ENCODE results near the gene MVK. TPM values are rescaled to one million over a fixed set of nuclear protein-coding genes. Genes with fewer than 3 reads are reported as not detected.

Gene MVK
- total RNA-seq (7.2 TPM), polyA plus RNA-seq (10.4 TPM)
- long read RNA-seq, donor 1 = 0 reads
- long read RNA-seq, donor 2 = 0 reads
- long read RNA-seq, donor 3, partial matches to known transcripts = 0 of 7 reads
- long read RNA-seq, donor 3, other reads (novel, unspliced or antisense) = 0 of 7 reads
- long read RNA-seq, donor 4, partial matches to known transcripts = 0 of 3 reads
- long read RNA-seq, donor 4, other reads (novel, unspliced or antisense) = 0 of 3 reads
- long read RNA-seq, donor 5, full-length matches to known transcripts = 8 of 8 reads
- long read RNA-seq, donor 5, partial matches to known transcripts = 0 of 8 reads
- long read RNA-seq, donor 5, other reads (novel, unspliced or antisense) = 0 of 8 reads
- long read RNA-seq, donor 6, partial matches to known transcripts = 0 of 3 reads
- long read RNA-seq, donor 6, other reads (novel, unspliced or antisense) = 0 of 3 reads
- long read RNA-seq, donor 7, partial matches to known transcripts = 0 of 2 reads
- long read RNA-seq, donor 7, other reads (novel, unspliced or antisense) = 0 of 2 reads
- long read RNA-seq, donor 8 = 0 reads
- long read RNA-seq, donor 9, partial matches to known transcripts = 0 of 2 reads
- long read RNA-seq, donor 9, other reads (novel, unspliced or antisense) = 0 of 2 reads
- long read RNA-seq, donor 10, partial matches to known transcripts = 0 of 3 reads
- long read RNA-seq, donor 10, other reads (novel, unspliced or antisense) = 0 of 3 reads

DNA sequence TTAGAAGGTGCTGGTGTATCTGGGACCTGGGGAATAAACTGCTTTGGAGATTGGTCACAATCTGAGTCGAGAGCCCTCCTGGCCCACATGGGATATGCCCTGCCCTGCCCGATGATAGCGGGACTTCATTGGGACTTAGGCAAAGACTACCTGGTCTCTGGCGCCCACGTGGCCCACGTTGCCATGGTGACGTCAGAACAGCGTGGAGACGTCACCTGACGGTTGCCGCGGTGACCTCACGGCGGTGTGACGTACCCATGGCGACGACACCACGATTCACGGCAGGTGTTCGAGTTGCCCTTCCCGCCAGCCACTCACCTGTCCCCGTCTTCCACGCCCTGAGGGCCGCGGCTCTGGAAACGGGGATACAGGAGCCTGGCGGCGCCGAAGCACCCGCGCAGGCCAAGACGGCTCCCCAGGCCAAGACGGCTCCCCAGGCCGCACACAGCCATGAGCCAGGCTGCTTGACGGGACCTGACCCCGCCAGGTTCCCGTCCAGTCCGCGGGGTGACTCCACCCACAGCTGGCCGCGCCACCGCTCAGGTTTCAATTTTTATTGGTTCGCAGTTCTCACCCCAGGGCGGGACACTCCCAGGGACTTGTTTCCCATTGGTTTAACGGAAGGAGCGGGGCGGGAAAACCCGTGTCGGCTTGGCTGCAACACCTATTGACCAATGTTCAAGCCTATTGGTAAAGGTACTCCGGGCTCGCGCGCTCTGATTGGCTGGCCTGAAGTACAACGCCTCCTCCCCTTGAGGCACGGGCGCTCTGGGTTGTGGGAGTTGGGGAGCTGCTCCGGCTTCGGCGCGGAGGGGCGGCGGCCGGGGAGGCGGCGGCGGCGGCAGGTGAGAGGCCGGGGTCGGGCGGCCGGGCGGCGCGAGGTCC lies at the start of gene MVK, which contains the start of gene MMAB:
MVK (plus strand) TSS at position 766 of the 885 bp plus-strand sequence. CDS start 1,029 bp downstream, outside the sequence.
MMAB (minus strand) TSS at position 476 of the 885 bp plus-strand sequence; CDS start at position 452, 24 bp downstream.
- H3K4me3 ChIP-seq (ENCODE audit: low read length in 2 of 2) = peak within 1 kb of the TSS; percentile 63 to 84
- peaks cover 8 to 28% of the 10 kb centered on the region in 2 donors for H3K36me3 ChIP-seq (ENCODE audit: control insufficient read depth in 2 of 2, insufficient read depth in 2 of 2, low read length in 1 of 2)
- H3K27ac ChIP-seq (ENCODE audit: low read depth in 1 of 2, low read length in 1 of 2) = peak within 1 kb of the TSS; percentile 67 to 77
- no peaks in the 10 kb centered on the region for H3K27me3 ChIP-seq (ENCODE audit: control insufficient read depth in 2 of 2, insufficient read depth in 1 of 2, low read length in 1 of 2)
- DNase-seq (ENCODE audit: low read depth in 6 of 9, low spot score in 9 of 9) = peak; percentile 92 to 99 (median 97)
- no peaks in the 10 kb centered on the region for H3K9me3 ChIP-seq (ENCODE audit: control insufficient read depth in 2 of 2, insufficient read depth in 1 of 2, low read length in 1 of 2)
- H3K4me1 ChIP-seq (ENCODE audit: control insufficient read depth in 2 of 2, insufficient read depth in 2 of 2, low read length in 2 of 2) = peaks cover 5 to 13% of the 10 kb centered on the region in 2 donors
- WGBS = 1% methylated on average over 74 of the region's 74 CpGs

DNA sequence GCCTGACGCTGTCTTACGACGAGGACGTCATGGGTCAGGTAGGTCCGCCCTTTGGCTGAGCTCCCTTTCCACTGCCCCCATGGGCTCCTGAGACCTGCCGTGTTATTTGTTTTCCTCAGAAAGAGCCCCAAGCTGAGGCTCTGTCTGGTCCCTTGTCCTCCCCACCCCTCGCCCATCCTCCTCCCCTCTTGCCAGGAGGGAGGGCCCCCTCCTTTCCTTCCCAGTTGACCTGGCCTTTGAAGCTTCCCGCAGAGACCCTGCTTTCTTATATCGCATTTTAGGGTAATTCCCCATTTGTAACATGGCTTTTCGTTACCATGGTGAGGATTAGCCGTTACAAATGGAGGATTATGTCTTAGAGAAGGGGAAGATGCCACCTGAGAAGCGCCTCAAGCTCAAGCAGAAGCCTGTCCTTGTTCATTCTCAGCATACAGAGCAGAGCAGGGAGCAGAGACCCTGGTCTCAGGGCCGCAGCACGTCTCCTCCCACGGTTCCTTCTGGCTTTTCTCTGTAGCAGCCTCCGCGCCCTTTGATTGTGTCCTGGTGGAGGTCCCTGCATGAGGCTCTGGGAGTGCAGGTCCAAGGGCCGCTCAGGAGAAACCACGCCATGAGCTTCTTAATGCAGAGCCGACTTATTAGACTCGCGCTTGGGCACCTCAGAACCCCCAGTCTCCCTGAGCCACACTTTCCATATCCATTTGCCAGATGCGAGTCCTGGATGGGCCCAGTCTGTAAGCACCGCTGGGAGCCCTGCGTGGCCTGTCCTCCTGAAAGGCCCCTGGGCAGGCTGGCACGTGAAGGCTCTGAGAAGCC lies 48.9 kb upstream of the MVK start:
- no peaks in the 10 kb centered on the region for H3K27me3 ChIP-seq (ENCODE audit: control insufficient read depth in 2 of 2, insufficient read depth in 1 of 2, low read length in 1 of 2)
- no peaks in the 10 kb centered on the region for H3K4me1 ChIP-seq (ENCODE audit: control insufficient read depth in 2 of 2, insufficient read depth in 2 of 2, low read length in 2 of 2)
- DNase-seq (ENCODE audit: low read depth in 6 of 9, low spot score in 9 of 9) = no peak
- no peak overlapping the region for H3K27ac ChIP-seq (ENCODE audit: low read depth in 1 of 2, low read length in 1 of 2)
- WGBS = 94% methylated on average over 26 of the region's 26 CpGs
- H3K9me3 ChIP-seq (ENCODE audit: control insufficient read depth in 2 of 2, insufficient read depth in 1 of 2, low read length in 1 of 2) = no peaks in the 10 kb centered on the region
- H3K4me3 ChIP-seq (ENCODE audit: low read length in 2 of 2) = no peak overlapping the region
- peaks cover 55 to 71% of the 10 kb centered on the region in 2 donors for H3K36me3 ChIP-seq (ENCODE audit: control insufficient read depth in 2 of 2, insufficient read depth in 2 of 2, low read length in 1 of 2)

DNA sequence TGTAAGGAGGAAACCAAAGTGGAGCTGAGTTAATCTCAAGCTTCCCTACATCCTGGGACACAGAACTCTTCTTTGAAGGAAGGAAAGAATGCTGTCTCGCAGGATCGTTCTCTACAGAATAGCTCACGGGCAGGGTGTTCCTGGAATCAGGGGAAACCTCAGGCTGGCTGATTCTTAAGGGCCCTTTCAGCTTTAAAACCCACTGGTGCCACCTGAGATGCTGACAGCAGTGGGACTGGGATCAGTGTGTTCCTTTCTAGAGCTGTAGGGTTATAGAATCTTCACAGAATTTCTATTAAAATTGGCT lies 48.4 kb upstream of the MVK start:
- Histone ChIP-seq H3K4me3 (ENCODE audit: low read length in 2 of 2) (no peak overlapping the region), H3K36me3 (ENCODE audit: control insufficient read depth in 2 of 2, insufficient read depth in 2 of 2, low read length in 1 of 2) (peaks cover 54 to 69% of the 10 kb centered on the region in 2 donors), H3K27ac (ENCODE audit: low read depth in 1 of 2, low read length in 1 of 2) (no peak overlapping the region), H3K9me3 (ENCODE audit: control insufficient read depth in 2 of 2, insufficient read depth in 1 of 2, low read length in 1 of 2) (no peaks in the 10 kb centered on the region), H3K4me1 (ENCODE audit: control insufficient read depth in 2 of 2, insufficient read depth in 2 of 2, low read length in 2 of 2) (no peaks in the 10 kb centered on the region), H3K27me3 (ENCODE audit: control insufficient read depth in 2 of 2, insufficient read depth in 1 of 2, low read length in 1 of 2) (no peaks in the 10 kb centered on the region)
- 98% methylated on average over 3 of the region's 3 CpGs for WGBS
- no peak for DNase-seq (ENCODE audit: low read depth in 6 of 9, low spot score in 9 of 9)

DNA sequence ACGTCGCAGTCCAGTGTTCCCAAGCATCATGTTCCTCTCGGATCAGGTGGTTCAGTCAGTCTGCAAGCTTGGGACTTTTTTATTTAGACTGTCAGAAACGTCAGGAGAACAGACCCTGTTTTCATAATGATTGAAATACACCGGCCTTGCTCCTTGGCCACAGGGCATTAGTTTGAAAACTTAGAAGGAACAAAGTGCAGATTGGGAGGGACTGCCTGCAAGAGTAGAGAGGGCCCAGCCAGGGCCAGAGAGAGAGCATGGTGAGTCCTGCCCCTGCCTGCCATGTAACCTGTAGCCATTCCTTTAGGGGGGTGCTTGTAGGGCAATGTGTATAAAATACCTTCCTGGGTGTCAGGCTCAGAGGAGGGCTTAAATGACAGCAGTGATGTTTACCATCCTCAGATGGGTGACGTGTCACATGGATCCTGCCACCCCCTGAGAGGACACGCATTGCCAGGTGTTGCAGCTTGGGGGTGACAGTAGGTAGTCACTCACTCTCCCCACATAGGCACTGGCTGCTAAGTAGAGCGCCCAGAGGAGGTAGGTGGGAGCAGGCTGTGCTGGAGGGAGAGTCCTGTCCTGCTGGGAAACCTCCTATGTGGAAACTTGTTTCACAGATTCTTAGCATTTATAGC lies 46.0 kb upstream of the MVK start:
- no peaks in the 10 kb centered on the region for H3K27me3 ChIP-seq (ENCODE audit: control insufficient read depth in 2 of 2, insufficient read depth in 1 of 2, low read length in 1 of 2)
- H3K4me3 ChIP-seq (ENCODE audit: low read length in 2 of 2) = no peak overlapping the region
- H3K27ac ChIP-seq (ENCODE audit: low read depth in 1 of 2, low read length in 1 of 2) = no peak overlapping the region
- no peaks in the 10 kb centered on the region for H3K4me1 ChIP-seq (ENCODE audit: control insufficient read depth in 2 of 2, insufficient read depth in 2 of 2, low read length in 2 of 2)
- WGBS = 88% methylated on average over 8 of the region's 8 CpGs
- peaks cover 41 to 55% of the 10 kb centered on the region in 2 donors for H3K36me3 ChIP-seq (ENCODE audit: control insufficient read depth in 2 of 2, insufficient read depth in 2 of 2, low read length in 1 of 2)
- no peaks in the 10 kb centered on the region for H3K9me3 ChIP-seq (ENCODE audit: control insufficient read depth in 2 of 2, insufficient read depth in 1 of 2, low read length in 1 of 2)
- no peak for DNase-seq (ENCODE audit: low read depth in 6 of 9, low spot score in 9 of 9)

DNA sequence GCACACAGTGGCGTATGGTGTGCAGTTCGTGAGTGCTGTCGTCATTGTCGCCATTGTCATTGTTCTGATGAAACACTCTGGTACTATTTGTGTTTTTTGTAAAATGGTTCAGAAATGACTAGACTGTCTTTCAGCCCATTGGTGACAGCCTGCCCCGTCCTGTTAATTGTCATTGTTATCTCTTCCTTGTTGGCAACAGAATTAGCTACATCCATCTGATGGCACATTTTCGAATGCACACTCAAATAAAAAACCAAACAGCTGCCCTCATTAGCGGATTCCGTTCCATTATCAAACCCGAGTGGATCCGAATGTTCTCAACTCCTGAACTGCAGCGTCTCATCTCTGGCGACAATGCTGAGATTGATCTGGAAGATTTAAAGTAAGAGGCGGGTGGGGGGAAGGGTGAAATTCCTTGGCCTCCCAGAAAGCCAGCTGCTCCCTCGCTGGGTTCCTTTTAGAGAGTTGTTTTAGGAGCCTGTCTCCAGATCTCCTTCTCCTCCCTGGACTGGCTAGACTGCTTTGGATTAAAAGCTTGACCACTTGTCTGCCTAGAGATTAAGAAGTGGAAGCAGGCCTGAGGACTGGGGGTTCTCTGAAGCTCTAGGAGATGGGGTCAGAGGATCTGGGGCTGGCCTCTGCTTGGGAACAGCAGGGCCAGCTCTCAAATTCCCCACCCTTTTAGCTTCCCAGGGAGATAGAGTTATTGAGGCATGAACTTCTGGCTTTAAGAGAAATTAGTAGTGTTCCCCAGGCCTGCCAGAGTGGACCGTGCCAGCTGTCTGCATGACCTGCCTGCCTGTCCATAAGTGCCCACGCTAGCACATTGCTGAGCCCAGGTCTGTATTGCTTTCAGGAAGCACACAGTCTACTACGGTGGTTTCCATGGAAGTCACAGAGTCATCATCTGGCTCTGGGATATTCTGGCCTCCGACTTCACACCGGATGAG lies 43.6 kb upstream of the MVK start:
- Histone ChIP-seq H3K4me3 (ENCODE audit: low read length in 2 of 2) (no peak overlapping the region), H3K27ac (ENCODE audit: low read depth in 1 of 2, low read length in 1 of 2) (no peak overlapping the region), H3K36me3 (ENCODE audit: control insufficient read depth in 2 of 2, insufficient read depth in 2 of 2, low read length in 1 of 2) (peaks cover 28 to 54% of the 10 kb centered on the region in 2 donors), H3K9me3 (ENCODE audit: control insufficient read depth in 2 of 2, insufficient read depth in 1 of 2, low read length in 1 of 2) (no peaks in the 10 kb centered on the region), H3K27me3 (ENCODE audit: control insufficient read depth in 2 of 2, insufficient read depth in 1 of 2, low read length in 1 of 2) (no peaks in the 10 kb centered on the region), H3K4me1 (ENCODE audit: control insufficient read depth in 2 of 2, insufficient read depth in 2 of 2, low read length in 2 of 2) (no peaks in the 10 kb centered on the region)
- WGBS = 96% methylated on average over 19 of the region's 19 CpGs
- no peak for DNase-seq (ENCODE audit: low read depth in 6 of 9, low spot score in 9 of 9)

DNA sequence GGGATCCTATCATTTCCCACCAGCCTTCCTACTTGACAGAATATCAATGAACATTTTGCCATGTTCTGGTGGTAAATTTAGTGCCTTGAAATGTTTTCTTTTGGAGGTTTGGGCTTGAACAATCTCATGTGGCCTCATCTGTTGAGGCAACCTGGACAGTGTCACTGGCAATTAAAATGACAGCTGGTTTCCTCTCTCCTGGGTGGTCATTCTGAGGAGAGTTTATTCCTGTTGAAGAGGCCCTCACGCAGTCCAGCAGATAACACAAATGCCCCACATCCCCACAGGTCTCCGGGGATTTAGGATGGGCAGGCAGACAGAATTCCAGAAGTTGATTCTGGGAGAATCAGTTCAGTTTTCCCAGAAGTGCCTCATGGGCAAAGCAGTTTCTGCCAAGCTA lies 42.2 kb upstream of the MVK start:
- H3K27ac ChIP-seq (ENCODE audit: low read depth in 1 of 2, low read length in 1 of 2) = no peak overlapping the region
- no peaks in the 10 kb centered on the region for H3K4me1 ChIP-seq (ENCODE audit: control insufficient read depth in 2 of 2, insufficient read depth in 2 of 2, low read length in 2 of 2)
- no peak for DNase-seq (ENCODE audit: low read depth in 6 of 9, low spot score in 9 of 9)
- no peaks in the 10 kb centered on the region for H3K27me3 ChIP-seq (ENCODE audit: control insufficient read depth in 2 of 2, insufficient read depth in 1 of 2, low read length in 1 of 2)
- H3K9me3 ChIP-seq (ENCODE audit: control insufficient read depth in 2 of 2, insufficient read depth in 1 of 2, low read length in 1 of 2) = no peaks in the 10 kb centered on the region
- no peak overlapping the region for H3K4me3 ChIP-seq (ENCODE audit: low read length in 2 of 2)
- H3K36me3 ChIP-seq (ENCODE audit: control insufficient read depth in 2 of 2, insufficient read depth in 2 of 2, low read length in 1 of 2) = peaks cover 19 to 59% of the 10 kb centered on the region in 2 donors
- 98% methylated on average over 2 of the region's 2 CpGs for WGBS

DNA sequence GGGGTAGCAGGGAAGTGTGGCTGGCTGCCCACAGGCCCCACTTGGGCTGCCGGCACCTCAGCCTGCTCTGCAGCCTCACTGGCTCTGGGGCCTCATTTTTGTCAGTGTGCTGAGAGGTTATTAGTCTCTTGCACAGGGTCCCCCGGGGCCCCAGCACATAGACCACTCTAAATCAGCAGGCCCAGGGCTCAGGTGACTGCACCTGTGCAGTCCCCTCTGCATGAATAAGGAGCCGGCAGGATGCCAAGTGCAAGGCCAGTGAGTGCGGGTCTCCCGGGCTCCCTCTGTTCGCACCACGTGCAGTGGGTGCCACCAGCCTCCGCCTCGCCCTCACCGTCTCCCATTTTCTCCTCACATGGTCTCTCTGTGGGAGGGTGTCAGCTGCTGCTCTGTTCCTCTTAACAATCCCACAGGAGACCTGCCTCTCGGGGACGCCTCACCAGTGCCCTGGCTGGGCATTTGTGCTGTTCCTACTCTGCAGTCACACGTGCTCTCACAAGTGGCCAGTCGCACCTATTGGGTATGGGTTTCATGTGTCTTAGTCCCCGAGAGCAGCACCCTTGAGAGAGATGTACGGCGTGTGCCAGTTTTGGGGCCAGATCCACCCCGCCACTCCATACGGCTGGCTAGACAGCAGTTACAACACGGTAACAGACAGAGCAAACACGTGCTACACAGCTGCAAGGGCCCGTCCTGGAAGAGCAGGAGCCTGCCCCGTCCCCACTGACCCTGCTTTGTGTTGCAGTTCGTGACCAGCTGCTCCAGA lies 40.7 kb upstream of the MVK start:
- no peaks in the 10 kb centered on the region for H3K27me3 ChIP-seq (ENCODE audit: control insufficient read depth in 2 of 2, insufficient read depth in 1 of 2, low read length in 1 of 2)
- no peak for DNase-seq (ENCODE audit: low read depth in 6 of 9, low spot score in 9 of 9)
- 94% methylated on average over 24 of the region's 24 CpGs for WGBS
- no peak overlapping the region for H3K27ac ChIP-seq (ENCODE audit: low read depth in 1 of 2, low read length in 1 of 2)
- peaks cover 12 to 48% of the 10 kb centered on the region in 2 donors for H3K36me3 ChIP-seq (ENCODE audit: control insufficient read depth in 2 of 2, insufficient read depth in 2 of 2, low read length in 1 of 2)
- H3K4me1 ChIP-seq (ENCODE audit: control insufficient read depth in 2 of 2, insufficient read depth in 2 of 2, low read length in 2 of 2) = no peaks in the 10 kb centered on the region
- no peak overlapping the region for H3K4me3 ChIP-seq (ENCODE audit: low read length in 2 of 2)
- H3K9me3 ChIP-seq (ENCODE audit: control insufficient read depth in 2 of 2, insufficient read depth in 1 of 2, low read length in 1 of 2) = no peaks in the 10 kb centered on the region

Data from thymus (tissue), 14 donors.